Right renal cortex interstitium (tissue), 3 donors: ENCODE data around the gene FAS. TPM values are rescaled to one million over a fixed set of nuclear protein-coding genes. Genes with fewer than 3 reads are reported as not detected.
"Not testable (repeated sequence)": the region's sequence is repeated elsewhere in the genome, so short reads cannot be mapped to it uniquely, and the experiment has no call there.

Experiments used
- DNase-seq, 3 donors: peaks; one replicate each; pipeline ENCODE4 v3.0.0-alpha.2; 2013; ENCODE audit warnings: low read depth in 3 of 3, low spot score in 2 of 3
- polyA plus RNA-seq, 3 donors: library from polyadenylated mRNA; unstranded; fragments of 120-200 nt; gene quantifications; one replicate each; pipeline ENCODE4 v1.2.1, GENCODE V29; 2013; ENCODE audit not compliant: insufficient read length in 3 of 3

FAS gene
- polyA plus RNA-seq, 3 donors: 12.4 to 12.9 (median 12.5) TPM

GRCh38 chr10:88991161-88991898 lies 732 bp downstream of the FAS start:
- peak in 2 of 3 donors; percentile 42 to 60 for DNase-seq

GRCh38 chr10:88991899-88992320 lies 1.3 kb downstream of the FAS start:
- no peak for DNase-seq

DNA sequence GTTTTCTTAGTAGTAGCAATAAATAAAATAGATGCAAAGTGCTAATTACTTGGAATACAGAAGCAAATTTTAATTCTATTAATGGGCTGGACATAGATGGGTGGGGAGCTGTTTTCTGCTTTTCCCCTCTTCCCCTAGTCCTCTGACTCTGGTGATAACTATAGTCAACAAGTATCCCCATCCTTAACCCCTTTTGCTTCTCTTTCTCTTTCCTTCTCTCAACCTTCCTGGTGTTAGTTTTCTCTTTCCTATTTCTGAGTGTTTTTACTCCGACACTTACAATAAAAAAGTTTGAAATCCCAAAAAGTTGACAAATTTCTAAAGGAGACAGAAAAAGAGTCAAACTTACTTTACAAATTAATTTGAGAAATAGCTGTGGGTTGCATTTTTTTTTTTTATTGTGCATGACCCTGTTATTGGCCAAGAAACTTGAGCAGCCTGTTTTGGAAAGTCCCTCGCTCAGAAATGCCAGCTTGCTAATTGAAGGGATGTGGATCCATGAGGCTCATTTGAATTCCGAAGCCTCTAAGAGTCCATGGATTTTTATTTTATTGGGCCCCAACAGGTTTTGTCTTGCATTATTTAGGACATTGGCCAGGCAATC lies 2.4 kb downstream of the FAS start:
- peak in 1 of 3 donors; percentile 19 for DNase-seq

DNA sequence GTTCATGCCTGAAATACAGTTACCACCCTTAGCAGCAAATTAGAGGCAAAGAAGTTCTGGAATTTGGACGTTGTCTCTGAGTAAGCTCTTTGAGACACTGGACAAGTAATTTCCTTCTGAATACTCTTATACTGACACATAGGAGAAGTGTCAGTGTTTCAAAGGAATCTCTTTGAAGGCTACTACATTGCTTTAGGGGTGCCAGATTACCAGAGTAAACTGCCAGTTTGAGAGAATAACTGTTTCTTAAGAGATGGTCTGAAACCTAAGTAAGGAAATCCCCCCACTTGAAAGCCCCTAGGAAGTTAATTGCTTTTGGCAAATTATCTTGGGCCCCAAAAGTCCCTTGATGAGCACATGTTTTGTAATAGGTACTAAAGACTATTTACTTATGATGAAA lies 3.4 kb downstream of the FAS start:
- no peak for DNase-seq

DNA sequence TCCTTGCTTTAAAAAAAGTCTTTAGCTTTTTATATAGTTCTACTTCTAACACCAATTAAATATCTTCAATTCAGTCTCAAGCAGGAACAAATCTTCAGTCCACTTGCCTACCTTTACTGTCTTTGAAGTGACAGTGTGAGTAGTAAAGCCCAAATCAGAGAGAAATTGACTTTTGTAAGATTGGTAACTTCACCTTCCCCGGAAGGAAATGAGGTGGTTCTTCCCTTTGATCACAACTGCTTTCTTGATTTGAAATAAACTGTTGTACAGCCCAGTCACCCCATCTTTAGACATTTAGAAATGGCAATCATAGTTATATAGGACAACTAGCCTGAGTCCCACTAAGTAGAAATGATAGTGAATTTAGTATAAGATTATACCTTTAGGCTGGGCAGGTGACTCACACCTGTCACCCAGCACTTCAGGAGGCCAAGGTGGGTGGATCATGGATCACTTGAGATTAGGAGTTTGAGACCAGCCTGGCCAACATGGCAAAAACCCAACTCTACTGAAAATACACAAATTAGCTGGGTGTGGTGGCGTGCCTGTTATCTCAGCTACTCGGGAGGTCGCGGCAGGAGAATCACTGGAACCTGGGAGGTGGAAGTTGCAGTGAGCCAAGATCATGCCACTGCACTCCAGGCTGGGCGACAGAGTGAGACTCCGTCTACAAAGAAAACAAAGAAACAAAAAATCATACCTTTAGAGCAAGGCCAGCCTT lies 4.7 kb downstream of the FAS start:
- DNase-seq: no peak

DNA sequence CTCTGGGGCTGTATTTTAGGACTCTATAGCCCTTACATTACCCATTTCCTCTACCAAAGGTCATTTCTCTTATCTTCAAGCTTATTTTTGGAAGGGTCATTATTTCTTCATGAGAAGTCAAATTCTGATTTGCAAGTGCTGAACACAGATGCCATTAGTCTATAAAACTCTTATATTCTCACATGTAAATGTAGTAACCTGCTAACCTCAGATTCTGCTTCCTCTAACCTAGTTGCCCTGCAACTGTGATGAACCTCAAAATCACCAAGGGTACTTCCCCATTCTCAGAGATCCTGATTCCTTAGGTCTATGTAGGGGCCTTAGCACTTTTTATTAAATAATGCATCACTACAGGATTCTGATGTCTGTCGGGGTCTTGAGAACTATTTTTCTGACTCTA lies 6.3 kb downstream of the FAS start:
- no peak for DNase-seq

GRCh38 chr10:88999625-89000024 lies 9.0 kb downstream of the FAS start:
- no peak for DNase-seq

GRCh38 chr10:89001024-89001728 lies 10.6 kb downstream of the FAS start:
- DNase-seq: no peak

- DNase-seq: peak in 1 of 3 donors; percentile 15
Observed at GRCh38 chr10:89001729-89002072, 11.1 kb downstream of the FAS start.

DNA sequence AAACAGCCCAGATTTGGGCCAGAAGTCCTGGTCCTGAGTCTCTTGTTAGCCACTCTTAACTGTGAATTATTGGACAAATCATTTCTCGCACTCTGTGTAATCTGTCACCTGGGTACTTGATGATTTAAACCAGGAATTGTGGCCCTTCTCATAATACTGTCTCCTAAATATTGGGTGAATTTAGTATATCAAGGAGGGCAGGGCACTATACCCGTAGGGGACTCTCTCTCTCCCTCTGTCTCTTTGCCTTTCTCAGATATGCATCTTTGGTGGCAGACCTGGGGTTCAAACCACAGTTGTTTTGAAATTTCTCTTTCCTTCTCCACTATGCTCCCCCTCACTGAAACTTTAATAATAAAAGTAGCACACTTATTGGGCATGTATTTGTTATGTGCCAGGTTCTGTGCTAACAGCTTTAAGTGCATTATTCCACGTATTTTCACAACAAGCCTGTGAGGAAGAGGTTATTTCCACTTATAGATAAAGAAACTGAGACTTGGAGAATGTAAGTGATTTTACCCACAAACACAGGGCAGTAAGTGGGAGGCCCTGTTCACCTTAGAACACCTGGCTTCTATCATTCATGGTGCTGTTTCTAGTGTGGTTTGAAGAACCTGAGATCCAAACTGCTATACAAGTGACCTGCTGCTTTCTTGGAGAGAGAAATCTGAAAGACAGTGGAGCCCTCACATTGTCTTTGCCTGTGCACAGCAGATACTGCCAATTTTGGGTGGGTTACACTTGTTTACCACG lies 11.8 kb downstream of the FAS start:
- no peak for DNase-seq

DNA sequence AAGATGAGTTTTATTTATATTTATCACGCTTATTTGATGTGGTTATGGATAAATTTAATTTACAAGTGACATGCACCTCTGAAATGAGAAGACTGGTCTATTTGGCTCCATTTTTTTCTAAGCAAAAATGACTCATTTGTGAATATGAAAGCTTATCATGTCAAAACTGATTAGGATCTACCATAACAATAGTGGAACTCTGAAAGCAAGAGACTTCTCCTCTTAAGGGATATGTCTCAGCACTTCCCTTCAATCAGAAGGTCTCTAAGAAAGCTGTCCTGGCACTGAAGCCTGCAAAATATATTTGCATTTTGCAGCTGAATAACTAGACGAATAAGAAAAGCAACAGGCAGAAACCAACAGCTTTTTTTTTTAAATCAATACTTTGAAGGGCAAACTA lies 12.7 kb downstream of the FAS start:
- no peak for DNase-seq

DNA sequence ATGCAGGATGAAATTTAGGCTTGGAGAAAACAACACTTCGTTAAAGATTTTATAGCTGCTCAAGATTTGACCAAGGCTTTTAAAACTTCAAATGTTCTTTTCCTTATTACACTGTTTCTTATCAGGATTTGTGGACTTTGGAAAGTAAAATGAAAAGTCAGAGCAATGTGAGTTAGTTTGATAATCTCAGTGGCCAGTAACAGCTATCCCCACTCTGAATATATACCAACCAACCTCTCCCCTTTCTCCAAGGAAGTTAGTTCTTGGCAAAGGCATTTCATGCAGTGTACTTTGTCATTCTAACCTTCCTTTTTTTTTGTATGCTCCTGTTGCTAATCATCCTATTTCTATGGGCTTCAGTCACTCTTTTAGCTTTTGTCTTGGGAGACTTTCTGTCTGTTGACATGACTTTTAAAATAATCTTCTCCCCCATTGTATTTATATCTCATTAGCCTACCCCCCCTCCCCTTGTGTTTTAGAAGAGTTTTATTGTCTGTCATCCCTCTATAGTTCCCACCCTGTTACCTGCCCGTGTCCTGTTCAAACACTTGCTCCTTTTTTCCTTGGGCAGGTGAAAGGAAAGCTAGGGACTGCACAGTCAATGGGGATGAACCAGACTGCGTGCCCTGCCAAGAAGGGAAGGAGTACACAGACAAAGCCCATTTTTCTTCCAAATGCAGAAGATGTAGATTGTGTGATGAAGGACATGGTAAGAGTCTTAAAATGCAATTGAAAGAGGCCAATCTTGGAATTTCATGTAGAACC lies 16.7 kb downstream of the FAS start:
- no peak for DNase-seq

DNA sequence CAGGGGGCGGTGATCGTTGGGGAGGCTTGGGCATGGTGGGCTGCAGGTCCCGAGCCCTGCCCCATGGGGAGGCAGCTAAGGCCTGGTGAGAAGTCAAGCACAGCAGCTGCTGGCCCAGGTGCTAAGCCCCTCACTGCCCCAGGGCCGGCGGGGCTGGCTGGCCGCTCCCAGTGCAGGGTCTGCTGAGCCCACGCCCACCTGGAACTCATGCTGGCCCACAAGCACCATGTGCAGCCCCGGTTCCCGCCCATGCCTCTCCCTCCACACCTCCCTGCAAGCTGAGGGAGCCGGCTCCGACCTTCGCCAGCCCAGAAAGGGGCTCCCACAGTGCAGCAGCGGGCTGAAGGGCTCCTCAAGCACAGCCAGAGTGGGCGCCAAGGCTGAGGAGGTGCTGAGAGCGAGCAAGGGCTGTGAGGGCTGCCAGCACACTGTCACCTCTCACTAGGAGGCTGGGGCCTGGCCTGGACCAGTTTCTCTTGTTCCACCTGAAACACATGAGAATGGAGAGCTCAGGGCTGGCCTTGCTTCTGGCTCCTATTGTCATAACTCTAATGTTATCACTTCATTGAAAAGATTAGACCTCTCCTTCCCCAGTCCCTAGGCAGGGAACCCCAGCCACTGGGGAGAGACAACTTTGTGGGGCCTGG lies 28.2 kb downstream of the FAS start:
- not testable (repeated sequence) for DNase-seq

GRCh38 chr10:89019569-89020327 lies 29.1 kb downstream of the FAS start:
- no peak for DNase-seq

- not testable (repeated sequence) for DNase-seq
Observed at GRCh38 chr10:89021526-89021925, 30.9 kb downstream of the FAS start.

GRCh38 chr10:89022734-89023133 lies 32.1 kb downstream of the FAS start:
- no peak for DNase-seq

- DNase-seq: no peak
Observed at GRCh38 chr10:89025453-89025852, 34.9 kb downstream of the FAS start.

DNA sequence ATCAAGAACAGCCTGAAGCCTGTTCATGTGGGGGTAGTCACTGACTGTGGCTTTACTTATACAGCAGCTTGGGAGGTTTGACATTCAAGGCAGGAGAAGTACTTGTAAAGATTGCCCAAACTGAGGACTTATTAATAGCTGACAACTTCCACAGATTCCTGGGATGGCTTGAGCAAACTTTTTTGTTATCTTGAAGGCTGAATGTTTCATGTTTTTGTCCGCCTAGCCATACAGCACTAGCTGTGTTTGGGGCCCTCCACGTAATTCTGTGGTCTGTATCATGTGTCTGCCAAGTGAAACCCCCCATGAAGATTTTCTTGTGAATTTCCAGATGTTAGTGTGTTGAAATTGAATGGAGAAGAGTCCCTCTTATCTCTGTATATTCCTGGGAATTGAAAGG lies 38.6 kb downstream of the FAS start:
- DNase-seq: no peak
